HUES48 (cell line): ENCODE results near the gene ECE2.

Experiments used
- H3K27ac ChIP-seq: one replicate; pipeline ENCODE4 v1.7.0; 2013; ENCODE audit warnings: low read depth, low read length, inconsistent platforms
- H3K27me3 ChIP-seq: 2 replicates; pipeline ENCODE4 v1.6.1; 2013; ENCODE audit warnings: mild to moderate bottlenecking, low read length; ENCODE audit not compliant: control insufficient read depth, insufficient read depth
- H3K36me3 ChIP-seq: 2 replicates; pipeline ENCODE4 v1.6.1; 2013; ENCODE audit warnings: low read length; ENCODE audit not compliant: control insufficient read depth, insufficient read depth
- H3K4me1 ChIP-seq: 2 replicates; pipeline ENCODE4 v1.6.1; 2013; ENCODE audit warnings: mild to moderate bottlenecking, low read length; ENCODE audit not compliant: control insufficient read depth, insufficient read depth
- H3K4me3 ChIP-seq: 2 replicates; pipeline ENCODE4 v1.5.1; 2013; ENCODE audit warnings: mild to moderate bottlenecking, low read depth, low read length
- H3K9ac ChIP-seq: 2 replicates; pipeline ENCODE4 v1.6.1; 2013; ENCODE audit warnings: mild to moderate bottlenecking, low read depth, low read length, moderate library complexity
- H3K9me3 ChIP-seq: 2 replicates; pipeline ENCODE4 v1.6.1; 2013; ENCODE audit warnings: low read length; ENCODE audit not compliant: control insufficient read depth, insufficient read depth

Gene ECE2

GRCh38 chr3:184316792-184317191 is 41.0 kb downstream of the ECE2 start:
- Histone ChIP-seq H3K36me3 (peaks cover 56% of the 10 kb centered on the region), H3K4me1 (peaks cover 12% of the 10 kb centered on the region; the same call in 1 of the 2 replicates), H3K27me3 (no peaks in the 10 kb centered on the region), H3K9me3 (no peaks in the 10 kb centered on the region), H3K4me3 (peak overlapping the region; percentile 94), H3K9ac (peak overlapping the region; percentile 20; the same call in 1 of the 2 replicates), H3K27ac (no peak overlapping the region)

- Histone ChIP-seq H3K27me3 (no peaks in the 10 kb centered on the region), H3K27ac (no peak overlapping the region), H3K4me3 (peak overlapping the region; percentile 94; the same call in 1 of the 2 replicates), H3K36me3 (peaks cover 60% of the 10 kb centered on the region), H3K4me1 (peaks cover 12% of the 10 kb centered on the region; the same call in 1 of the 2 replicates), H3K9ac (no peak overlapping the region), H3K9me3 (no peaks in the 10 kb centered on the region)
Observed at GRCh38 chr3:184317201-184317600, 41.4 kb downstream of the ECE2 start.

GRCh38 chr3:184320104-184320445 is 44.3 kb downstream of the ECE2 start:
- H3K9ac ChIP-seq = no peak overlapping the region
- H3K27me3 ChIP-seq = no peaks in the 10 kb centered on the region
- H3K9me3 ChIP-seq = no peaks in the 10 kb centered on the region
- peaks cover 89% of the 10 kb centered on the region for H3K36me3 ChIP-seq
- H3K4me1 ChIP-seq = peaks cover 12% of the 10 kb centered on the region; the same call in 1 of the 2 replicates
- H3K27ac ChIP-seq = no peak overlapping the region
- H3K4me3 ChIP-seq = no peak overlapping the region

GRCh38 chr3:184321666-184322065 is 45.8 kb downstream of the ECE2 start:
- no peak overlapping the region for H3K27ac ChIP-seq

GRCh38 chr3:184322731-184323487 is 47.1 kb downstream of the ECE2 start:
- Histone ChIP-seq H3K9ac (no peak overlapping the region), H3K36me3 (peaks cover 100% of the 10 kb centered on the region), H3K4me3 (no peak overlapping the region), H3K27ac (no peak overlapping the region), H3K9me3 (no peaks in the 10 kb centered on the region), H3K27me3 (no peaks in the 10 kb centered on the region), H3K4me1 (no peaks in the 10 kb centered on the region)

More at GRCh38 chr3:184321666-184322065, 45.8 kb downstream of the ECE2 start:
- Histone ChIP-seq H3K4me1 (peaks cover 10% of the 10 kb centered on the region; the same call in 1 of the 2 replicates), H3K9me3 (no peaks in the 10 kb centered on the region), H3K9ac (no peak overlapping the region), H3K36me3 (peaks cover 100% of the 10 kb centered on the region), H3K4me3 (no peak overlapping the region), H3K27me3 (no peaks in the 10 kb centered on the region)

- H3K9me3 ChIP-seq = no peaks in the 10 kb centered on the region
- no peak overlapping the region for H3K27ac ChIP-seq
- H3K27me3 ChIP-seq = no peaks in the 10 kb centered on the region
- no peak overlapping the region for H3K4me3 ChIP-seq
- H3K36me3 ChIP-seq = peaks cover 100% of the 10 kb centered on the region
- no peak overlapping the region for H3K9ac ChIP-seq
- H3K4me1 ChIP-seq = no peaks in the 10 kb centered on the region
Observed at GRCh38 chr3:184323696-184324095, 47.9 kb downstream of the ECE2 start.

GRCh38 chr3:184325269-184325668 is 49.4 kb downstream of the ECE2 start:
- Histone ChIP-seq H3K4me1 (no peaks in the 10 kb centered on the region), H3K9me3 (no peaks in the 10 kb centered on the region), H3K4me3 (no peak overlapping the region), H3K27ac (no peak overlapping the region), H3K36me3 (peaks cover 99% of the 10 kb centered on the region), H3K9ac (no peak overlapping the region), H3K27me3 (no peaks in the 10 kb centered on the region)

GRCh38 chr3:184325715-184326369 is 50.0 kb downstream of the ECE2 start:
- Histone ChIP-seq H3K4me1 (no peaks in the 10 kb centered on the region), H3K27me3 (no peaks in the 10 kb centered on the region), H3K27ac (no peak overlapping the region), H3K36me3 (peaks cover 98% of the 10 kb centered on the region), H3K4me3 (no peak overlapping the region), H3K9ac (no peak overlapping the region), H3K9me3 (no peaks in the 10 kb centered on the region)

- no peak overlapping the region for H3K27ac ChIP-seq
- H3K27me3 ChIP-seq = no peaks in the 10 kb centered on the region
- H3K9ac ChIP-seq = no peak overlapping the region
- no peaks in the 10 kb centered on the region for H3K4me1 ChIP-seq
- H3K9me3 ChIP-seq = no peaks in the 10 kb centered on the region
- no peak overlapping the region for H3K4me3 ChIP-seq
- H3K36me3 ChIP-seq = peaks cover 98% of the 10 kb centered on the region
Observed at GRCh38 chr3:184327171-184327570, 51.3 kb downstream of the ECE2 start.

- no peaks in the 10 kb centered on the region for H3K4me1 ChIP-seq
- H3K4me3 ChIP-seq = no peak overlapping the region
- peaks cover 98% of the 10 kb centered on the region for H3K36me3 ChIP-seq
- no peaks in the 10 kb centered on the region for H3K27me3 ChIP-seq
- H3K27ac ChIP-seq = no peak overlapping the region
- H3K9ac ChIP-seq = no peak overlapping the region
- H3K9me3 ChIP-seq = no peaks in the 10 kb centered on the region
Observed at GRCh38 chr3:184328516-184328915, 52.7 kb downstream of the ECE2 start.

- Histone ChIP-seq H3K9ac (no peak overlapping the region), H3K27ac (no peak overlapping the region), H3K4me3 (no peak overlapping the region), H3K36me3 (peaks cover 75% of the 10 kb centered on the region), H3K27me3 (no peaks in the 10 kb centered on the region), H3K9me3 (no peaks in the 10 kb centered on the region), H3K4me1 (peaks cover 13% of the 10 kb centered on the region; the same call in 1 of the 2 replicates)
Observed at GRCh38 chr3:184332370-184333090, 56.7 kb downstream of the ECE2 start.
